ENCODE measurements around the gene RAB44. TPM values are rescaled to one million over a fixed set of nuclear protein-coding genes. Genes with fewer than 3 reads are reported as not detected.

Gene RAB44
- total RNA-seq, 2 experiments from 2014 or later = 0.07 TPM; not detected in 1

DNA sequence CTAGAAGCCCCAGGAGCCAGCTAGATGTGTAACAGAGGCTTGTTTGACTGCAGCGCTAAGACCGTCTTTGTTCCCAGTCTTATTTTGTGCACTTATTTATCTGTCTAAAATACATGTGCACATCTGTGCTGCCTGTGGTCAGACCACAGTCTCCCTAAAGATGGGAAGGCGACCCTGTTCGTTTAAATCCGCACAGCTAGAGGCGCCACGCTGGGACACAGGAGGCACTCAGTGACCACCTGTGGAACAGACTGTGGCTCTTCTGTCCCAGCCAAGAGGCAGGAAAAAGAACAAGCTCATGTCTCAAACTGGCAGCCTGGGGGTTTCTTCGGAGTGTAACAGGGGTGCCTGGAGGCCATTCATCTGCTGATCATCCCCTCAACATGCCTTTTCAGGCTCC is 74.8 kb downstream of the RAB44 start:
- ChIA-PET CTCF (interaction anchor here (0.7 to 18.9 kb wide), 7 partner anchors 14 to 332 kb away, joined by 3 to 477 read pairs (median 5); no protein-coding TSS in a partner anchor), POLR2A (no interaction called here)
- Mint-ChIP-seq H3K4me3 (no peak overlapping the region), H3K27me3 (no peaks in the 10 kb centered on the region), H3K36me3 (ENCODE audit: low read depth) (no peaks in the 10 kb centered on the region), H3K9me3 (no peaks in the 10 kb centered on the region), H3K4me1 (ENCODE audit: low read depth) (peaks cover 30% of the 10 kb centered on the region), H3K27ac (peak overlapping the region; percentile 26)
- no peak for DNase-seq
- intact Hi-C loops (cut with micrococcal nuclease) = no loop called here
- no peak for TF ChIP-seq CTCF (IDR thresholded peaks at IDR 0.05)
- no peak for ATAC-seq

DNA sequence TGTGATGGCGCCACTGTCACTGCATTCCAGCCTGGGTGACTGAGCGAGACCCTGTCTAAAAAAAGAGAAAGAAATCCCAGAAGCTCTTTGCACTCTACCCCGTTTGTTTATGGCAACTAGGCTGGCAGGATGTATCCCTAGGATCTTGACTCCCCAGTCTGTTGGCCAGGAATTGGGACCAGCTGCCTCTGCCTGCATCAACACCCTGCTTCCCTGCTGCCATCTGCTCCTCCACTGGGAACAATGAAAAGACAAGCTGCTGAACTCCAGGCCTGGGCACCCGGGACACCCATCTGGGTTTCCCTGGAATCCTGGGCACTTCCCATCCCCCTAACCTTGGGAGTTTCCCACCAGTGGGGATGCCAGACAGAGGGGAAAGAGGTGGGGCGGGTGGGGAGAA is 76.7 kb downstream of the RAB44 start:
- no peaks in the 10 kb centered on the region for H3K27me3 Mint-ChIP-seq
- no peak overlapping the region for H3K27ac Mint-ChIP-seq
- H3K36me3 Mint-ChIP-seq (ENCODE audit: low read depth) = no peaks in the 10 kb centered on the region
- POLR2A ChIA-PET = interaction anchor here (1.1 kb wide), 1 partner anchor 8 kb away, joined by 4 read pairs; no protein-coding TSS in a partner anchor
- ATAC-seq (no peak), DNase-seq (no peak)
- CTCF ChIA-PET = interaction anchor here (0.7 to 18.9 kb wide), 5 partner anchors 9 to 419 kb away, joined by 3 to 477 read pairs (median 31); no protein-coding TSS in a partner anchor
- H3K4me3 Mint-ChIP-seq = no peak overlapping the region
- no peak for TF ChIP-seq CTCF (IDR thresholded peaks at IDR 0.05)
- H3K4me1 Mint-ChIP-seq (ENCODE audit: low read depth) = peaks cover 20% of the 10 kb centered on the region
- intact Hi-C loops (cut with micrococcal nuclease) = no loop called here
- H3K9me3 Mint-ChIP-seq = no peaks in the 10 kb centered on the region

DNA sequence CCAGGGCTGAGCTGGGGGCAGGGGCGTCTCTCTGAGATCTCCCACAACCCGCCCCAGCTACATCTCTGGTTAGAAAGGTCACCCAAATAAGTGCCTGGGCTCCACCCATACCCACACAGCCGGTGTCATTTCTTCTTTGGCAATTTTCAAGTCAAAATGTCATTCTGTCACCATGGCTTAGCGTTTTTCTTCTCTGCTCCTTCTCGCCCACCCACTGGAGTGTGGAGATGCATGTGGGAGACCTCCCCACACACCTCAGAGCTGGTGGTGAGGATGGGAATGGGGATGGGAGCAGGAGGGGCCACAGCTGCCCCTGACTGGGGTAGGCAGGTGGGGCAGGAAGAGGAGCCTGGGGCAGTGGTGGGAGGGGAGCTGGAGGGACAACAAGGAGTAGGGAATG is 78.5 kb downstream of the RAB44 start:
- DNase-seq (no peak), ATAC-seq (no peak)
- ChIA-PET POLR2A (no interaction called here), CTCF (interaction anchor here (1.7 to 12.4 kb wide), 3 partner anchors 11 to 75 kb away, joined by 5 to 166 read pairs (median 31); no protein-coding TSS in a partner anchor)
- Mint-ChIP-seq H3K36me3 (ENCODE audit: low read depth) (no peaks in the 10 kb centered on the region), H3K4me3 (no peak overlapping the region), H3K9me3 (no peaks in the 10 kb centered on the region), H3K27me3 (no peaks in the 10 kb centered on the region), H3K27ac (no peak overlapping the region), H3K4me1 (ENCODE audit: low read depth) (peaks cover 2% of the 10 kb centered on the region)
- intact Hi-C loops (cut with micrococcal nuclease) = no loop called here
- TF ChIP-seq CTCF (IDR thresholded peaks at IDR 0.05) = no peak

DNA sequence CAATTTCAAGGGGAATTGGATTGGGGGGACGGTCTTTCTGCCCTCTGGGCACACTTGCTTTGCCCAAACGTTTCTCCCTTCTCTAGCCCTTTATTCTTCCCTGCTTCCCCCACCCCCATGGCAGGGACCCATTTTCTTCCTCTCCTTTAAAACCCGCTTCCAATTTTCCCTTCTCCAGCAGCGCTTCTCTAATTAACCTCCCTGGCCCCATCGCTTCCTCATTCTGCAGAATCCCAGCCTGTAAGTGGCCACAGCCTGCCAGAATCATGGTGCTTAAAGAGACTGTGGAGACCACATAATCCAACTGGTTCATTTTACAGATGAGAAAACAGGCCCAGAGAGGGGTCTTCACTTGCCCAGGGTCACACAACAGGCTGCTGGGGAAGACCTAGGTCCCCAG is 80.2 kb downstream of the RAB44 start:
- Mint-ChIP-seq H3K27ac (no peak overlapping the region), H3K9me3 (no peaks in the 10 kb centered on the region), H3K4me3 (no peak overlapping the region), H3K36me3 (ENCODE audit: low read depth) (no peaks in the 10 kb centered on the region), H3K4me1 (ENCODE audit: low read depth) (peaks cover 2% of the 10 kb centered on the region), H3K27me3 (peaks cover 1% of the 10 kb centered on the region)
- ChIA-PET CTCF (interaction anchor here (0.7 kb wide), 1 partner anchor 240 kb away, joined by 3 read pairs; no protein-coding TSS in a partner anchor), POLR2A (no interaction called here)
- DNase-seq = no peak
- no peak for ATAC-seq
- intact Hi-C loops (cut with micrococcal nuclease) = no loop called here
- no peak for TF ChIP-seq CTCF (IDR thresholded peaks at IDR 0.05)

GRCh38 chr6:36779227-36779626 is 81.6 kb downstream of the RAB44 start:
- TF ChIP-seq CTCF (IDR thresholded peaks at IDR 0.05) = no peak
- DNase-seq (peak; percentile 35), ATAC-seq (no peak)
- H3K4me3 Mint-ChIP-seq = no peak overlapping the region
- intact Hi-C loops (cut with micrococcal nuclease) = no loop called here
- ChIA-PET POLR2A (interaction anchor here (0.7 to 1.4 kb wide), 4 partner anchors 9 to 181 kb away, joined by 3 to 4 read pairs (median 3); no protein-coding TSS in a partner anchor), CTCF (interaction anchor here (0.9 to 17.2 kb wide), 3 partner anchors 9 to 71 kb away, joined by 4 to 477 read pairs (median 65); no protein-coding TSS in a partner anchor)
- peaks cover 2% of the 10 kb centered on the region for H3K4me1 Mint-ChIP-seq (ENCODE audit: low read depth)
- no peaks in the 10 kb centered on the region for H3K9me3 Mint-ChIP-seq
- H3K27me3 Mint-ChIP-seq = peaks cover 1% of the 10 kb centered on the region
- no peaks in the 10 kb centered on the region for H3K36me3 Mint-ChIP-seq (ENCODE audit: low read depth)
- H3K27ac Mint-ChIP-seq = no peak overlapping the region

Measured in activated CD8-positive, alpha-beta T cell treated with anti-CD3 and anti-CD28 coated beads for 36 hours (primary cell).